Measurements from ENCODE around the gene MTAP.
A peak's percentile ranks its signal among the peaks of the same experiment; 100 is the strongest.

The MTAP gene

GRCh38 chr9:21812946-21813568 is 10.6 kb downstream of the MTAP start:
- H3K27ac ChIP-seq: no peak overlapping the region
- TF ChIP-seq ZFX (IDR thresholded peaks at IDR 0.05) (no peak), CTCF (conservative IDR thresholded peaks at IDR 0.05) (peak; percentile 73)

- no peak overlapping the region for H3K27ac ChIP-seq
- peak; percentile 81 for TF ChIP-seq CTCF (conservative IDR thresholded peaks at IDR 0.05)
- TF ChIP-seq ZFX (IDR thresholded peaks at IDR 0.05): no peak
These were observed 11.4 kb downstream of the MTAP start for GRCh38 chr9:21813575-21814473.

- TF ChIP-seq CTCF (conservative IDR thresholded peaks at IDR 0.05) (no peak), ZFX (IDR thresholded peaks at IDR 0.05) (no peak)
These were observed 13.2 kb downstream of the MTAP start for GRCh38 chr9:21815643-21816042.

GRCh38 chr9:21817176-21817575 is 14.7 kb downstream of the MTAP start:
- no peak for TF ChIP-seq ZFX (IDR thresholded peaks at IDR 0.05)
- TF ChIP-seq CTCF (conservative IDR thresholded peaks at IDR 0.05): no peak
- H3K27ac ChIP-seq: no peak overlapping the region

More at GRCh38 chr9:21815643-21816042, 13.2 kb downstream of the MTAP start:
- H3K27ac ChIP-seq: no peak overlapping the region

GRCh38 chr9:21825637-21826036 is 23.2 kb downstream of the MTAP start:
- H3K27ac ChIP-seq: no peak overlapping the region
- TF ChIP-seq ZFX (IDR thresholded peaks at IDR 0.05): no peak
- no peak for TF ChIP-seq CTCF (conservative IDR thresholded peaks at IDR 0.05)

- H3K27ac ChIP-seq: no peak overlapping the region
- TF ChIP-seq CTCF (conservative IDR thresholded peaks at IDR 0.05): no peak
These were observed 26.5 kb downstream of the MTAP start for GRCh38 chr9:21828853-21829410.

GRCh38 chr9:21830589-21830988 is 28.2 kb downstream of the MTAP start:
- no peak overlapping the region for H3K27ac ChIP-seq
- TF ChIP-seq CTCF (conservative IDR thresholded peaks at IDR 0.05) (no peak), ZFX (IDR thresholded peaks at IDR 0.05) (no peak)
